Panc1 (cell line): ENCODE measurements around the gene CIBAR2. TPM values are rescaled to one million over a fixed set of nuclear protein-coding genes. Genes with fewer than 3 reads are reported as not detected.

Experiments used
- ATAC-seq: fragments of 200-7000 bp; cut with Tn5 transposase; 2 replicates; pipeline ENCODE4 v1.9.1; 2020; ENCODE audit warnings: mild to moderate bottlenecking, moderate library complexity
- BruUV-seq: library from RNA; stranded (reverse); fragments of 400-500 nt; replicated peaks from 2 replicates; lab custom pipeline; 2021; lab: Mats Ljungman, UMichigan
- CTCF ChIA-PET: fragments of 300-600 bp; sonication (Branson Sonifier 250); formaldehyde crosslinking; loops from one replicate; lab custom pipeline; 2022; ENCODE audit warnings: antibody characterized with exemption; lab: Charles Lee
- POLR2A ChIA-PET: fragments of 300-600 bp; sonication (Branson Sonifier 250); formaldehyde crosslinking; loops from one replicate; lab custom pipeline; 2022; ENCODE audit warnings: antibody characterized with exemption; lab: Charles Lee
- DNase-seq: peaks from one replicate; pipeline ENCODE4 v3.0.0-alpha.2; 2010; ENCODE audit warnings: low read depth, low spot score
- H3K27ac ChIP-seq: 2 replicates; pipeline ENCODE4 v1.5.1; 2011; ENCODE audit warnings: mild to moderate bottlenecking, low read length, inconsistent platforms
- H3K27me3 ChIP-seq: fragments of 200-500 bp; sonication (Bioruptor generic); 2 replicates; pipeline ENCODE4 v1.6.0; 2014; ENCODE audit warnings: low read length, inconsistent platforms; ENCODE audit not compliant: control insufficient read depth, insufficient read depth
- H3K36me3 ChIP-seq: fragments of 200-500 bp; sonication (Bioruptor generic); 2 replicates; pipeline ENCODE4 v1.5.1; 2014; ENCODE audit warnings: inconsistent platforms, mild to moderate bottlenecking, low read length, moderate library complexity; ENCODE audit not compliant: control insufficient read depth, insufficient read depth
- H3K4me1 ChIP-seq: 2 replicates; pipeline ENCODE4 v1.5.1; 2011; ENCODE audit warnings: inconsistent platforms, mild to moderate bottlenecking, low read length, moderate library complexity; ENCODE audit not compliant: control insufficient read depth, insufficient read depth
- H3K4me3 ChIP-seq, 2 experiments: 2 replicates each; pipeline ENCODE4 v1.5.1; 2011 to 2012; ENCODE audit warnings: low read depth in 2 of 2, low read length in 2 of 2, mild to moderate bottlenecking in 2 of 2, inconsistent platforms in 1 of 2, moderate library complexity in 1 of 2
- H3K9me3 ChIP-seq: fragments of 200-500 bp; sonication (Bioruptor generic); 2 replicates; pipeline ENCODE4 v1.5.1; 2014; ENCODE audit warnings: low read depth, mild to moderate bottlenecking, inconsistent platforms, low read length, moderate library complexity; ENCODE audit not compliant: control insufficient read depth, insufficient read depth
- POLR2AphosphoS5 ChIP-seq: IDR thresholded peaks from 2 replicates; pipeline ENCODE4 v1.6.1; 2012; ENCODE audit warnings: mild to moderate bottlenecking, low read depth, low read length, moderate library complexity
- SIN3A ChIP-seq: IDR thresholded peaks from 2 replicates; pipeline ENCODE4 v1.6.1; 2012; ENCODE audit warnings: low read depth, mild to moderate bottlenecking, low read length, moderate library complexity, borderline replicate concordance; ENCODE audit not compliant: insufficient read depth
- TCF7L2 ChIP-seq: IDR thresholded peaks from 2 replicates; pipeline ENCODE4 v1.6.1; 2011; ENCODE audit warnings: mild to moderate bottlenecking, low read depth, low read length, inconsistent platforms
- in situ Hi-C: cut with HindIII; loops from 2 replicates; pipeline ENCODE4 v1.10.0; 2016; ENCODE audit warnings: low sequenced_read_pairs, low pct_unique_long_range_greater_than_20kb
- intact Hi-C: fragments of 100-400 bp; cut with micrococcal nuclease; formaldehyde crosslinking; loops from one replicate; pipeline ENCODE4 v1.10.0; 2022; ENCODE audit not compliant: unreplicated experiment
- total RNA-seq: library from RNA; stranded (reverse); gene quantifications from one replicate; pipeline ENCODE4 v1.2.1, GENCODE V29; 2021; ENCODE audit not compliant: unreplicated experiment
- TF ChIP-seq, protein P1 (sequence below), 2 experiments: IDR thresholded peaks; 2 replicates each; pipeline ENCODE4 v1.6.1; 2011 to 2012; ENCODE audit warnings: low read depth in 2 of 2, control low read depth in 1 of 2, low read length in 1 of 2, mild to moderate bottlenecking in 1 of 2, moderate library complexity in 1 of 2; ENCODE audit not compliant: insufficient read depth in 1 of 2
- TF ChIP-seq, protein P2 (sequence below): fragments of 450-650 bp; IDR thresholded peaks from 2 replicates; pipeline ENCODE4 v1.5.1; 2017; ENCODE audit warnings: mild to moderate bottlenecking

CIBAR2 gene
- total RNA-seq, 1 experiment from 2014 or later: not detected

DNA sequence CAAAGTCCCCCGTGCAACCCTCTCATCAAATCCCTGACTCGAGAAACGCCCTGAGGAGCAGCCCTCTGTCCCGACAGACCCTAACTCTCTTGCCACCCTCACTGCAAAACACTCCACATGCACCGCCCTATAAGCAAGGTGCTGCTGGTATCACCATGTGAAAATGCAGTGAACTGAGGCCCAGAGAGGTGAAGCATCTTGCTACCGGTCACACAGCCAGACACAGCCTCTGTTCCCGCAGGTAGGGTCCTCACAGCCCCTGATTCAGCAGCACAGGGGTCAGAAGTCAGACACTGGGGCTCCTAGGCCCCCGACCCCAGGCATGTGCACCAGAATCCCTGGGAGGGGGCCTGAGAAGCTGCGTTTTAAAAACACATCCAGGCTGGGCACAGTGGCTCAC is 1.1 kb downstream of the CIBAR2 start:
- no TSS peak for BruUV-seq
- Histone ChIP-seq H3K9me3 (no peaks in the 10 kb centered on the region), H3K27me3 (no peaks in the 10 kb centered on the region), H3K36me3 (no peaks in the 10 kb centered on the region), H3K4me3 (no peak overlapping the region), H3K4me1 (no peaks in the 10 kb centered on the region), H3K27ac (no peak overlapping the region)
- DNase-seq (no peak), ATAC-seq (no peak)
- ChIA-PET POLR2A (no interaction called here), CTCF (no interaction called here)
- no peak for TF ChIP-seq TCF7L2
- TF ChIP-seq, protein P1, sequence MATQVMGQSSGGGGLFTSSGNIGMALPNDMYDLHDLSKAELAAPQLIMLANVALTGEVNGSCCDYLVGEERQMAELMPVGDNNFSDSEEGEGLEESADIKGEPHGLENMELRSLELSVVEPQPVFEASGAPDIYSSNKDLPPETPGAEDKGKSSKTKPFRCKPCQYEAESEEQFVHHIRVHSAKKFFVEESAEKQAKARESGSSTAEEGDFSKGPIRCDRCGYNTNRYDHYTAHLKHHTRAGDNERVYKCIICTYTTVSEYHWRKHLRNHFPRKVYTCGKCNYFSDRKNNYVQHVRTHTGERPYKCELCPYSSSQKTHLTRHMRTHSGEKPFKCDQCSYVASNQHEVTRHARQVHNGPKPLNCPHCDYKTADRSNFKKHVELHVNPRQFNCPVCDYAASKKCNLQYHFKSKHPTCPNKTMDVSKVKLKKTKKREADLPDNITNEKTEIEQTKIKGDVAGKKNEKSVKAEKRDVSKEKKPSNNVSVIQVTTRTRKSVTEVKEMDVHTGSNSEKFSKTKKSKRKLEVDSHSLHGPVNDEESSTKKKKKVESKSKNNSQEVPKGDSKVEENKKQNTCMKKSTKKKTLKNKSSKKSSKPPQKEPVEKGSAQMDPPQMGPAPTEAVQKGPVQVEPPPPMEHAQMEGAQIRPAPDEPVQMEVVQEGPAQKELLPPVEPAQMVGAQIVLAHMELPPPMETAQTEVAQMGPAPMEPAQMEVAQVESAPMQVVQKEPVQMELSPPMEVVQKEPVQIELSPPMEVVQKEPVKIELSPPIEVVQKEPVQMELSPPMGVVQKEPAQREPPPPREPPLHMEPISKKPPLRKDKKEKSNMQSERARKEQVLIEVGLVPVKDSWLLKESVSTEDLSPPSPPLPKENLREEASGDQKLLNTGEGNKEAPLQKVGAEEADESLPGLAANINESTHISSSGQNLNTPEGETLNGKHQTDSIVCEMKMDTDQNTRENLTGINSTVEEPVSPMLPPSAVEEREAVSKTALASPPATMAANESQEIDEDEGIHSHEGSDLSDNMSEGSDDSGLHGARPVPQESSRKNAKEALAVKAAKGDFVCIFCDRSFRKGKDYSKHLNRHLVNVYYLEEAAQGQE (IDR thresholded peaks at IDR 0.05; ENCODE audit: insufficient read depth in 1 of 2, low read depth in 2 of 2, low read length in 1 of 2): no peak
- TF ChIP-seq POLR2AphosphoS5: no peak
- TF ChIP-seq SIN3A: no peak
- TF ChIP-seq, protein P2, sequence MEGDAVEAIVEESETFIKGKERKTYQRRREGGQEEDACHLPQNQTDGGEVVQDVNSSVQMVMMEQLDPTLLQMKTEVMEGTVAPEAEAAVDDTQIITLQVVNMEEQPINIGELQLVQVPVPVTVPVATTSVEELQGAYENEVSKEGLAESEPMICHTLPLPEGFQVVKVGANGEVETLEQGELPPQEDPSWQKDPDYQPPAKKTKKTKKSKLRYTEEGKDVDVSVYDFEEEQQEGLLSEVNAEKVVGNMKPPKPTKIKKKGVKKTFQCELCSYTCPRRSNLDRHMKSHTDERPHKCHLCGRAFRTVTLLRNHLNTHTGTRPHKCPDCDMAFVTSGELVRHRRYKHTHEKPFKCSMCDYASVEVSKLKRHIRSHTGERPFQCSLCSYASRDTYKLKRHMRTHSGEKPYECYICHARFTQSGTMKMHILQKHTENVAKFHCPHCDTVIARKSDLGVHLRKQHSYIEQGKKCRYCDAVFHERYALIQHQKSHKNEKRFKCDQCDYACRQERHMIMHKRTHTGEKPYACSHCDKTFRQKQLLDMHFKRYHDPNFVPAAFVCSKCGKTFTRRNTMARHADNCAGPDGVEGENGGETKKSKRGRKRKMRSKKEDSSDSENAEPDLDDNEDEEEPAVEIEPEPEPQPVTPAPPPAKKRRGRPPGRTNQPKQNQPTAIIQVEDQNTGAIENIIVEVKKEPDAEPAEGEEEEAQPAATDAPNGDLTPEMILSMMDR: no peak
- intact Hi-C loops (loop anchor here (10.0 kb wide), 1 partner anchor 124 kb away; no protein-coding TSS in a partner anchor), in situ Hi-C loops (no loop called here)

DNA sequence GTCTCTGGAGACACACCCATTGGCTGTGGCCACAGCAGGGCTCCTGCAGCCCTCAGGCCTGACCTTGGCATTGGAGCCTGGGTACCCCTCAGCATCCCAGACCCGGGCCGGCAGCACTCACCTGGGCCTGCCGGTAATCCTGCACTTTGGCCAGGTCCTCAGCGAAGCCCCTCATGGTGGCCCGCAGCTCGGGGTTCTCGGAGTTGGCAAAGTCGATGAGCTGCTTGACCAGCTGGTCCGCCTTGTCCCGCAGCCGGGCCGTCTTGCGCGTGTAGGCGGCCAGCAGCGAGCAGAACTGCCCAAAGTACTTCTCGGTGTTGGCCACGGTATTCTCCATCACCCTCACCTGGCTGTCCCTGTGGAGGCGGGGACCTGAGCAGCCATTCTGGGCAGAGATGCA is 2.2 kb downstream of the CIBAR2 start:
- POLR2A ChIA-PET: no interaction called here
- ATAC-seq: no peak
- in situ Hi-C loops: no loop called here

More for the DNA sequence above, 2.2 kb downstream of the CIBAR2 start:
- no peaks in the 10 kb centered on the region for H3K9me3 ChIP-seq
- BruUV-seq: no TSS peak
- H3K27ac ChIP-seq: no peak overlapping the region
- TF ChIP-seq, protein P2: no peak
- no peak for TF ChIP-seq SIN3A
- TF ChIP-seq, protein P1 (IDR thresholded peaks at IDR 0.05; ENCODE audit: insufficient read depth in 1 of 2, low read depth in 2 of 2, low read length in 1 of 2): no peak
- no peak for TF ChIP-seq POLR2AphosphoS5
- no peak for TF ChIP-seq TCF7L2
- no peak overlapping the region for H3K4me3 ChIP-seq
- no peak for DNase-seq
- H3K36me3 ChIP-seq: no peaks in the 10 kb centered on the region
- intact Hi-C loops: loop anchor here (10.0 kb wide), 1 partner anchor 125 kb away; no protein-coding TSS in a partner anchor
- no peaks in the 10 kb centered on the region for H3K4me1 ChIP-seq
- no peaks in the 10 kb centered on the region for H3K27me3 ChIP-seq
- CTCF ChIA-PET: no interaction called here
